Measurements from ENCODE around the gene CCDC24.

CCDC24 gene

DNA sequence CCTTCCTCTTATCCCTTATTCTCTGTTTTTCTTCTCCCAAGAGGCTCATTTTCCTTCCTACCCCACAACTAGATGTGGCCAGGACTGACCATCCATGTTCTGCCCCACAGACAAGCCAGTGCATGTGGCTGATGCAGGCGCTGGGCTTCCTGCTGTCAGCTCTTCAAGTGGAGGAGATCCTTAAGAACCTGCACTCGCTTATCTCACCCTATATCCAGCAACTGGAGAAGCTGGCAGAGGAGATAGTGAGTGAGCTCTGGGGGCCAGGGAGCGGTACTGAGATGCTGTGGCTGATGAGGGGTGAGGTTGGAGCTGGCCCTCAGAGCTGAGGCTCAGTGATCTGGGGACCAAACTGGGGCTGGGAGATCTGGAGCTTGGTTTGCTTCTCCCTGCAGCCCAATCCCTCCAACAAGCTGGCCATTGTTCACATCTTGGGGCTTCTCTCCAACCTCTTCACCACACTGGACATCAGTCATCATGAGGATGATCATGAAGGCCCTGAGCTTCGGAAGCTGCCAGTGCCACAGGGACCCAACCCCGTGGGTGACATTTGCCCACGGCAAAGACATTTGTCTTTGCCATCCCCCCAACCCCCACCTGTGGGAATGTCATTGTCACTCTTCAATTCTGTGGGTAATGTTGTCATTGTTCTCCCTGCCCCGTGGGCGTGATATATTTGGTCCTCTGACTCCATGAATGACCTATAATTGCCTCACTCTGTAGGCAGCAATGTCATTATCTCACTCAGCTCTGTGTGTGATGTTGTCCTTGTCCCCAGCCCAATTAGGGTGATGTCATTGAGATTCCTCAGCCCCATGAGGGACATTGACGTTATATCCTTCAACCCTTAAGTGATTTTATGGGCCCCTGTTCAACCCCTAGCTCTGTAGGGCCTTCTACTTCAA is 32.8 kb upstream of the CCDC24 start:
- H3K27ac ChIP-seq: no peak overlapping the region
- no peaks in the 10 kb centered on the region; the same call in 1 of the 2 replicates for H3K36me3 ChIP-seq (ENCODE audit: insufficient read depth, low read length)
- H3K4me3 ChIP-seq: no peak overlapping the region
- H3K9me3 ChIP-seq (ENCODE audit: low read depth, low read length): no peaks in the 10 kb centered on the region
- H3K9ac ChIP-seq (ENCODE audit: insufficient read length): no peak overlapping the region
- TF ChIP-seq EZH2 (IDR thresholded peaks at IDR 0.05) (no peak), FOXP2 (optimal IDR thresholded peaks at IDR 0.05; ENCODE audit: control extremely low read depth, extremely low read length, insufficient read depth) (no peak), POLR2AphosphoS5 (IDR thresholded peaks at IDR 0.05; ENCODE audit: borderline replicate concordance, low read depth, low read length) (no peak)
- no peak for DNase-seq (ENCODE audit: low read depth, low spot score)

DNA sequence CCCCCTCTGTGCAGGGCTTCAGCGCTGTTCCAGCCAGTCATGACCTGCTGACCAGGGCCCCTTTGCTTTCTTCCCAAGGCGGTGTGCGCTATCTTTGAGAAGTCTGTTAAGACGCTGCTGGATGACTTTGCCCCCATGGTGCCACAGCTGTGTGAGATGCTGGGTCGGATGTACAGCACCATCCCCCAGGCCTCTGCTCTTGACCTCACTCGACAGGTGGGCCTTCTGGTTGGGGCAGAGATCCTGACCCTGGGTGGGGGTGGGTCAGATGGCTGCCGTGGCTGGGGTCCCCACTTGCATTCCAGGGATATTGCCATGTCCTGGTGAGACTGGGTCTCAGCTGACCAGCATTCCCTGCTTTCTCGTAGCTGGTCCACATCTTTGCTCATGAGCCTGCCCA is 30.6 kb upstream of the CCDC24 start:
- Histone ChIP-seq H3K27ac (no peak overlapping the region), H3K36me3 (ENCODE audit: insufficient read depth, low read length) (no peaks in the 10 kb centered on the region; the same call in 1 of the 2 replicates), H3K9ac (ENCODE audit: insufficient read length) (no peak overlapping the region), H3K9me3 (ENCODE audit: low read depth, low read length) (no peaks in the 10 kb centered on the region), H3K4me3 (no peak overlapping the region)
- TF ChIP-seq POLR2AphosphoS5 (IDR thresholded peaks at IDR 0.05; ENCODE audit: borderline replicate concordance, low read depth, low read length) (no peak), EZH2 (IDR thresholded peaks at IDR 0.05) (no peak), FOXP2 (optimal IDR thresholded peaks at IDR 0.05; ENCODE audit: control extremely low read depth, extremely low read length, insufficient read depth) (no peak)
- no peak for DNase-seq (ENCODE audit: low read depth, low spot score)

DNA sequence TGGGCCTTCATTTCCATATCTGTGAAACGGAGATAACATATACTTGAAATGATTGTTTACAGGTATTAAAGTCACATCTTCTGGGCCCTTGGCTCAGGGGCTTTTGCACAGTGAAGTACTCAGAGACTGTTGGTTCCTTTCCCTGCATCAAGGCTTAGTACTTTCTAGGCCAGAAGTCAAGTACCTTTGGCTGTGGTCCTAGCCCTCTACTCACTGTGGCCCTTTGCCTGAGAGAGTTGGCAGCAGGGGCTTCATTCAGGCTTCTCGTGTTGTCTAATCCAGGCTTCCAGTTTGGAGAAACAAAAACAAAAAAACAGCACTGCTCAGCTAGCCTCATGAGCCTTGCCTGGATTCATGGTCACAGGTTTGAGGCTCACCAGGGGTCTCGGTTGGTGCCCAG is 29.7 kb upstream of the CCDC24 start:
- DNase-seq (ENCODE audit: low read depth, low spot score): no peak
- no peaks in the 10 kb centered on the region; the same call in 1 of the 2 replicates for H3K36me3 ChIP-seq (ENCODE audit: insufficient read depth, low read length)

DNA sequence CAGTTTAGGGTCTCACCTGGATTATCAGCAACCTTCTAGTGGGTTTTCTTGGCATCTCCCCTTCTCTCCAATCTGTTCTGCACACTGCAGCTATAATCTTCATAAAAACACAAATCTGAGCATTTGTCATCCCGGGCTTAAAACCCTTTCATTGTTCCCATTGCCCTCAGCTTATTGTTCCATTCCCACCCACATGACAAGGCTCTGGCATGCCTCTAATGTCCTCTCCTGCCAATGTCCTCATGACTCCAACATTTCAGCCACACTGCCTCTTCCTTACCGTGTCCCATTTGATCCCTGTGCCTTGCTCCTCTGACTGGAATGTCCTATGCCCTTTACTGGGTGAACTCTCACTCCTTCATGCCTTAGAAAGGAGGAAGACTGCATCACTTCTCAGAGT is 29.1 kb upstream of the CCDC24 start:
- no peak for DNase-seq (ENCODE audit: low read depth, low spot score)
- H3K36me3 ChIP-seq (ENCODE audit: insufficient read depth, low read length): no peaks in the 10 kb centered on the region; the same call in 1 of the 2 replicates
- H3K4me3 ChIP-seq: no peak overlapping the region

More for the DNA sequence above, 29.7 kb upstream of the CCDC24 start:
- Histone ChIP-seq H3K9me3 (ENCODE audit: low read depth, low read length) (no peaks in the 10 kb centered on the region), H3K4me3 (no peak overlapping the region), H3K27ac (no peak overlapping the region), H3K9ac (ENCODE audit: insufficient read length) (no peak overlapping the region)
- no peak for TF ChIP-seq POLR2AphosphoS5 (IDR thresholded peaks at IDR 0.05; ENCODE audit: borderline replicate concordance, low read depth, low read length)
- no peak for TF ChIP-seq EZH2 (IDR thresholded peaks at IDR 0.05)

DNA sequence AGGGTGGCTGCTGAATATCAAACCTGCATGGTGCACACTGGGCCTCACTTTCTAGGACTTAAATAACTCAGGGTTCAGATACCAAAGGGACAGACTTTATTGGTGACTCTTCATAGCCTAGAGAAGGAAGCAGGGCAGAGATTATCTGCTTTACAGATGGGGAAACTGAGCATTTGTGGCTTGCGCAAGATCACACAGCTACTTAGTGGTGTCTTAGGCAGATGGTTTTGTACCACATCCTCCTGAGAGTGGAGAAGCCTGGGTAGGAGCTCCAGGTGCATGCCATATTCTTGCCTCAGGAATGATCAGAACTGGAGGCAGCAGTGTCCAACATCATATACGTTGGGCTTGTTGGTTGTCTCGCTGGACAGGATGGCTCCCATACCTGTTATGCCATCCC is 28.4 kb upstream of the CCDC24 start:
- DNase-seq (ENCODE audit: low read depth, low spot score): no peak
- no peak overlapping the region for H3K9ac ChIP-seq (ENCODE audit: insufficient read length)
- H3K9me3 ChIP-seq (ENCODE audit: low read depth, low read length): no peaks in the 10 kb centered on the region
- no peak overlapping the region for H3K27ac ChIP-seq
- TF ChIP-seq EZH2 (IDR thresholded peaks at IDR 0.05): no peak
- no peak for TF ChIP-seq FOXP2 (optimal IDR thresholded peaks at IDR 0.05; ENCODE audit: control extremely low read depth, extremely low read length, insufficient read depth)
- no peak for TF ChIP-seq POLR2AphosphoS5 (IDR thresholded peaks at IDR 0.05; ENCODE audit: borderline replicate concordance, low read depth, low read length)
- H3K36me3 ChIP-seq (ENCODE audit: insufficient read depth, low read length): no peaks in the 10 kb centered on the region; the same call in 1 of the 2 replicates
- H3K4me3 ChIP-seq: no peak overlapping the region

More for the DNA sequence above, 29.1 kb upstream of the CCDC24 start:
- TF ChIP-seq EZH2 (IDR thresholded peaks at IDR 0.05) (no peak), FOXP2 (optimal IDR thresholded peaks at IDR 0.05; ENCODE audit: control extremely low read depth, extremely low read length, insufficient read depth) (no peak), POLR2AphosphoS5 (IDR thresholded peaks at IDR 0.05; ENCODE audit: borderline replicate concordance, low read depth, low read length) (no peak)
- Histone ChIP-seq H3K9ac (ENCODE audit: insufficient read length) (no peak overlapping the region), H3K27ac (no peak overlapping the region), H3K9me3 (ENCODE audit: low read depth, low read length) (no peaks in the 10 kb centered on the region)

DNA sequence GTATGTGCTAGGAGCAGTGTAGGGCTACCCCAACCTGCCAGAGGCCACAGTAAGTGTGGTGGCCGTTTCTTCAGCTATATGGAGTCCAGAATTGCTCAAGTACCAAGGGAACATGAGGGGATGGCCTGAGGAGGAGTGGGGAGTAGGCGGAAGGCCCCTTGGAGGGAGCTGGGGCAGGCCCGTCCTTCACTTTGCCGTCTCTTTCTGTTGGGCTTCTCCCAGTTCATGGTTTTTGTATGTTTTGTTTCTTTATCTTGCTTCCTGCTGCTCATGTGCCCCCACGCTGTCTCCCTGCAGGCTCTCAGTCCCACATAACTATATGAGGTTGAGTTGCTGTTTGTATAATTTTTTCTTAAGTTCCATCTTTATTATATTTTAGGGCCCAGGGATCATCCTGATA is 27.5 kb upstream of the CCDC24 start:
- Histone ChIP-seq H3K27ac (no peak overlapping the region), H3K36me3 (ENCODE audit: insufficient read depth, low read length) (no peaks in the 10 kb centered on the region; the same call in 1 of the 2 replicates), H3K9me3 (ENCODE audit: low read depth, low read length) (no peaks in the 10 kb centered on the region), H3K4me3 (no peak overlapping the region), H3K9ac (ENCODE audit: insufficient read length) (no peak overlapping the region)
- DNase-seq (ENCODE audit: low read depth, low spot score): no peak
- TF ChIP-seq EZH2 (IDR thresholded peaks at IDR 0.05) (no peak), POLR2AphosphoS5 (IDR thresholded peaks at IDR 0.05; ENCODE audit: borderline replicate concordance, low read depth, low read length) (no peak), FOXP2 (optimal IDR thresholded peaks at IDR 0.05; ENCODE audit: control extremely low read depth, extremely low read length, insufficient read depth) (no peak)

DNA sequence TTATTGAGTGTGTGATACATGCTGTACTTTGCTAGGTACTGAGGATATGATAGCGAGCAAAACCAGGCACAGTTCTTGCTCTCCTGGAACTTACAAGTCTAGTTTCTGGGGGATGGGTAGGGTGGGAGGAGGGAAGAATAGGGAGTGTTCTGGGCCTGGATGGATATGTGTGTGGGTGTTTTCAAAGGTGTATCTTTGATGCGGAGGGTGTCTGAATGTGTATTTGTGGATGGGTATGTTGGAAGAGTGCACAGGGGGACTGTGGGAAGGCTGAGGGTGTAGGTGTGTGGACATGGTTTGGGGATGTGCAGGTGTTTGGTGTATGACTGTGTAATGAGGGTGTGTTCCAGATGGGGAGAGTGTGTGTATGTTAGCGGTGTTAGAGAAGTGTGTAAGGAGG is 26.1 kb upstream of the CCDC24 start:
- Histone ChIP-seq H3K36me3 (ENCODE audit: insufficient read depth, low read length) (no peaks in the 10 kb centered on the region; the same call in 1 of the 2 replicates), H3K4me3 (no peak overlapping the region), H3K9me3 (ENCODE audit: low read depth, low read length) (no peaks in the 10 kb centered on the region), H3K9ac (ENCODE audit: insufficient read length) (no peak overlapping the region), H3K27ac (no peak overlapping the region)
- no peak for TF ChIP-seq EZH2 (IDR thresholded peaks at IDR 0.05)
- TF ChIP-seq FOXP2 (optimal IDR thresholded peaks at IDR 0.05; ENCODE audit: control extremely low read depth, extremely low read length, insufficient read depth): no peak
- TF ChIP-seq POLR2AphosphoS5 (IDR thresholded peaks at IDR 0.05; ENCODE audit: borderline replicate concordance, low read depth, low read length): no peak
- no peak for DNase-seq (ENCODE audit: low read depth, low spot score)

DNA sequence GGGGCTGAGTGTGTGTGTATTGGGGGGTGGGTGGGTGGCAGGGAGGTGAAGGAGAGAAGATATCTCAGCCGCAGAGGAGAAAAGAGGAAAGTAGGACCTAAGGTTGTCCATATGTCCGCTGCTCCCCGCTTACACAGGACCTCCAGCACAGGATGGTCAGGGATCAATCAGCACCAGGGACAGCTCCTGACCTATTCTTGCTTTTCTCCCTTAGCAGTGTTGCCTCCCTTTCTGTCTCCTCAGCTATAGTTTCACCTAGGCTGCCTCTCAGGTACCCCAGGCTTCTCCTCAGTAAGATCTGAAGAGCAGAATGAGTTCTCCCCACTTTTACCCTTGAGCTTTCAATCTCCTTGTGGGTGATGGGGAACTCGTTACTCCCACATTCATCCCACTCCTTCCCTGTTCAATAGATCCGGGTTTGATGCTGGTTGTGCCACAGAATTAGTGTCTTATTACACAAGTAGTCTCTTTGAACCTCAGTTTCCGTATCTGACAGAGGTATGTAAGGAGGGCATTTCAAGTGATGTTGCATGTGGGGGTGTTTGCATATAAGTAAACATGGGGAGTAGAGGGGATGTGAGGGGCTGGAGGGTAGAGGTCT is 23.0 kb upstream of the CCDC24 start:
- no peaks in the 10 kb centered on the region for H3K9me3 ChIP-seq (ENCODE audit: low read depth, low read length)
- H3K36me3 ChIP-seq (ENCODE audit: insufficient read depth, low read length): peaks cover 6% of the 10 kb centered on the region; the same call in 1 of the 2 replicates
- DNase-seq (ENCODE audit: low read depth, low spot score): no peak
- H3K27ac ChIP-seq: no peak overlapping the region
- no peak for TF ChIP-seq EZH2 (IDR thresholded peaks at IDR 0.05)
- no peak for TF ChIP-seq FOXP2 (optimal IDR thresholded peaks at IDR 0.05; ENCODE audit: control extremely low read depth, extremely low read length, insufficient read depth)
- TF ChIP-seq POLR2AphosphoS5 (IDR thresholded peaks at IDR 0.05; ENCODE audit: borderline replicate concordance, low read depth, low read length): no peak
- no peak overlapping the region for H3K4me3 ChIP-seq
- H3K9ac ChIP-seq (ENCODE audit: insufficient read length): no peak overlapping the region

All from SK-N-MC (cell line).